Cardiac fibroblast (primary cell): Measurements from ENCODE around the gene TNS3.
"Not testable (repeated sequence)": the region's sequence is repeated elsewhere in the genome, so short reads cannot be mapped to it uniquely, and the experiment has no call there.

Source experiments
- DNase-seq, 2 donors: peaks; one replicate each; pipeline versions ENCODE4 v3.0.0 to v3.0.0-alpha.2; 2010; ENCODE audit warnings: low read depth in 2 of 2
- H3K4me3 ChIP-seq, 2 donors: replicated peaks in 1 of 2; 1 replicate in 1 of 2; 2 replicates in 1 of 2; pipeline ENCODE4 v1.5.1; 2011; ENCODE audit warnings: low read depth in 2 of 2, low read length in 2 of 2, mild to moderate bottlenecking in 2 of 2, moderate library complexity in 1 of 2
- CTCF ChIP-seq: IDR thresholded peaks from one replicate; pipeline ENCODE4 v1.5.1; 2011; ENCODE audit warnings: low read depth, mild to moderate bottlenecking, low read length, inconsistent platforms

TNS3 gene

GRCh38 chr7:47262881-47263280 lies 319.0 kb downstream of the TNS3 start:
- no peak for DNase-seq
- no peak for TF ChIP-seq CTCF
- no peak overlapping the region for H3K4me3 ChIP-seq

- DNase-seq: not testable (repeated sequence)
Measured at GRCh38 chr7:47262160-47262559, 319.8 kb downstream of the TNS3 start.

GRCh38 chr7:47260270-47260669 lies 321.6 kb downstream of the TNS3 start:
- no peak overlapping the region for H3K4me3 ChIP-seq
- DNase-seq: no peak
- TF ChIP-seq CTCF: no peak

More at GRCh38 chr7:47262160-47262559, 319.8 kb downstream of the TNS3 start:
- H3K4me3 ChIP-seq: not testable (repeated sequence)

- DNase-seq: no peak
- no peak overlapping the region for H3K4me3 ChIP-seq
- TF ChIP-seq CTCF: no peak
Measured at GRCh38 chr7:47259682-47260081, 322.2 kb downstream of the TNS3 start.

GRCh38 chr7:47258798-47259197 lies 323.1 kb downstream of the TNS3 start:
- H3K4me3 ChIP-seq: no peak overlapping the region
- TF ChIP-seq CTCF: no peak
- DNase-seq: no peak

GRCh38 chr7:47256016-47256415 lies 325.9 kb downstream of the TNS3 start:
- no peak for DNase-seq
- no peak overlapping the region for H3K4me3 ChIP-seq
- no peak for TF ChIP-seq CTCF

GRCh38 chr7:47255441-47255840 lies 326.5 kb downstream of the TNS3 start:
- H3K4me3 ChIP-seq: no peak overlapping the region
- no peak for TF ChIP-seq CTCF
- DNase-seq: no peak
